ENCODE measurements around the gene IL6ST.
"Not testable (repeated sequence)": the region's sequence is repeated elsewhere in the genome, so short reads cannot be mapped to it uniquely, and the experiment has no call there.

The IL6ST gene

GRCh38 chr5:55994495-55994997, at the start of gene IL6ST:
Gene IL6ST (minus strand): TSS chr5:55994963. CDS start chr5:55976278, 18,685 bp downstream.
- DNase-seq = peak; percentile 78

DNA sequence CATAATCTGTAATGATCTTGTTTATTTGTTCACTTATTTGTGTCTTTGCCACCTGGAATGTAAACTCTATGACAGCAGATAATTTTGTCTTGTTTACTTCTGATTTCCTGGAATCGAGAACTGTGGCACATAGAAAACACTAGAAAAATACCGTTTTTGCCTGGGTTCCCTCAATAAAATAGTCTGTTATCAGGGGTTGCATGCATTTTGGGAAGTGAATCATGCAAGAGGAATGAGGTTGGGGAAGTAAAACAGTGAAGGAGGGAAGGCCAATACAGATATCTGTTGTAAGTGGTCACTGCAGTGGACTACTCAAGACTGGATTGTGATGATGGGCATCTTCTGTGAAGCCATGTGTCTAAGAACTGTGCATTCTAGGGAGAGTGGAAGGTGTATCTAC, 45.2 kb upstream of the IL6ST start:
- peak; percentile 60 for DNase-seq

GRCh38 chr5:56038206-56038605, 43.4 kb upstream of the IL6ST start:
- DNase-seq = not testable (repeated sequence)

DNA sequence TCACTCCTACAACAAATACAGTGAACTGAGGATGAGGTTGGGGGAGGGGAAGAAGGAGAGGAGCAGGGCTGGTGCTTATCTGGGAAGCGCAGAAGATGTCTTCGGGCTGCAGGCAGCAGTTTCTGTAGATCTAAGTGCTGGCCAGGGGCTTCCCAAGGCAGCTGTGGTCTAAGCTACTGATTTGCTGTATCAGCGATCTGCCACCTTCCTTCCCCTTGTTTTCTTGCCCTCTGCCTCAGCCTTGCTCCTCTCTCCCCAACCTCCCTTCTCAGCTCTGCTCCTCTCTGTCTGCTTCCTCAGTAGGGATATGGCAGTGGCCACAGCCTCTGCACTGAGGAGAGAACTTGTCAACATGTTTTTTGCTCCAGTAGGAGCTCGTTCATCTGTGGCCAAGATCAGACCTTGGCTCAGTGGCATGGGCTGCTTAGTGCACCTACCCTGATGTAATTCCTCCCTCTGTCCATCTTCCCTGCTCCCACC, 42.8 kb upstream of the IL6ST start:
- no peak for DNase-seq

DNA sequence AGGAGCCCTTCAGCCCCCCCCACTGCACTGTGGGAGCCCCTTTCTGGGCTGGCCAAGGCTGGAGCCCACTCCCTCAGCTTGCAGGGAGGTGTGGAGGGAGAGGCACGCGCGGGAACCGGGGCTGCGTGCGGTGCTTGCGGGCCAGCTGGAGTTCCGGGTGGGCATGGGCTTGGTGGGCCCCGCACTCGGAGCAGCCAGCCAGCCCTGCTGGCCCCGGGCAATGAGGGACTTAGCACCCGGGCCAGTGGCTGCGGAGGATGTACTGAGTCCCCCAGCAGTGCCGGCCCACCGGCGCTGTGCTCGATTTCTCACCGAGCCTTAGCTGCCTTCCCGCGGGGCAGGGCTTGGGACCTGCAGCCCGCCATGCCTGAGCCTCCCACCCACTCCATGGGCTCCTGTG, 40.6 kb upstream of the IL6ST start:
- not testable (repeated sequence) for DNase-seq

GRCh38 chr5:56029871-56030630, 35.3 kb upstream of the IL6ST start:
- not testable (repeated sequence) for DNase-seq

GRCh38 chr5:56029457-56029856, 34.7 kb upstream of the IL6ST start:
- DNase-seq = no peak

- no peak for DNase-seq
Measured at GRCh38 chr5:56028708-56029107, 33.9 kb upstream of the IL6ST start.

DNA sequence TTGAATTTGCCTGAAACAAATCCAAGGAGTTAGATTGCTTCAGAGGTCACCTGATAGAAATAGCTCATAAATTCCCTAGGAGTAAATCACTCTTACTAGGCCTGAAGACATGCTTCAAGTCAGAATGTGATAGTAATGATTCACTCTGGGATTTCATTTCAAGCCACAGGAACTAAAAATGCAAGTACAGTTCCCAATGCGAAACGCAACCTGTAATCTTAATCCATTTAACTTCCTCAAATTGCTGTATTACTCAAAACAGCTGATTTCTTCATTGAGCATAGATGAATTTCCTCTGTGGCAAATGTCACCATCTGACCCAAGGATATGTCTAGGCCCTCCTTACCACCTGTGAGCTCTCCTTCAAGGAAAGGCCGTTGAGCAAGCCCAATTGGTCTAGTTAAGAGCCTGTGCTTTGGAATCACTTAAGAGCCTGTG, 32.1 kb upstream of the IL6ST start:
- peak; percentile 96 for DNase-seq

GRCh38 chr5:56025151-56025885, 30.6 kb upstream of the IL6ST start:
- peak; percentile 49 for DNase-seq

GRCh38 chr5:56024810-56025150, 30.0 kb upstream of the IL6ST start:
- DNase-seq = no peak

DNA sequence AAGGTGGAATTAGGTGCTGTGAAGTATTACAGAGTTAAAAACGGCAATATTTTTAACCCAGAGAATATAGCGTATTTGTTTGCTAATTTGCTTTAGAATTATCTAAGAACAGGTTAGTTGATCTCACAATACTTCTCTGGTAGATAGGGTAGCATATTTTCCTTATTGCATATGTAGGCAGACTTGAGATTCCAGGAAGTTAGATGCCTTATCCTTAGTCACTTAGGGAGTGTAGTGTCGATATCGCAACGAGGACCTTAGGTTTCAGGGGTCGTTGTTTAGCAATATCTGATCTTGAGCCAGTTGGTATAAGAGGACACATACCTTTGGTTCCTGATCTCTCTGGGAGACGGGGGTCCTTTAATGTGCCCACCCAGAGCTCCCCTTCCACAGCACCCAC, 28.5 kb upstream of the IL6ST start:
- DNase-seq = peak; percentile 17

DNA sequence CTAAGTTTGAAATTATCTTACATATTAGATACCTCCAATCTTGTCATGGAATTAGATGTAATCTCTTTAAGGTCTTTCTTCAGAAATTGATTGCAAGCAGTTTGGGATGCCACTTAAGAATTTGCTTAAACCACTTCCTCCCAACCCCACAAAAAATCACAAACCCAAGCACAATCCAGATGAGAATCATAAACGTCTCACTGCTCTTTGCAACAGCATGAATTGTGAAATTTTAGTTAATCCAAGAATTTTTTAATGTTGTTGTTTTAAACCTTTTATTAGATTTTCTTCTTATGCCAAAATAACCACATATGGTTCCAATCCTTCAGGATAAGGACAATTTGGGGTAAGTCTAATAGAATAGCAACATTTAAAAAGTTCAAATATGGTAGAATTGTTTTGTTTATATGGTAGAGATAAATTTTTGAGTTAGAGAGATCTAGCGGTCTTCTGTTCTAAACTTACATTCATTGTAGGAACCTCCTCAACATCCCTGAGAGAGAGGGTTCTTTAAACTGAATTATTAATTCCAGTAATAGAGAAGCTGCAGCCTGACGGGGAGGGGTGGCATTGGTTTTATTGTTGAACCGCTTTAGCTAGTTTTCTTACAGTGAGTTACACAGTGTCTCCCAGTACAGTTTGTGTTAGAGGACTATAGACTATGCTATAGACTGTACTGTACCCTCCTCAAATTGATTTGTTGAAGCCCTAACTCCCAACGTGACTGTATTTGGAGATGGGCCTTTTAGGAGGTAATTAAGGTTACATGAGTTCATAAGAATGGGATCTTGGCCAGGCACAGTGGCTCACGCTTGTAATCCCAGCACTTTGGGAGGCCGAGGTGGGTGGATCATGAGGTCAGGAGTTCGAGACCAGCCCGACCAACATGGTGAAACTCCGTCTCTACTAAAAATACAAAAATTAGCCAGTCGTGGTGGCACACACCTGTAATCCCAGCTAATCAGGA, 24.8 kb upstream of the IL6ST start:
- DNase-seq = peak; percentile 62

DNA sequence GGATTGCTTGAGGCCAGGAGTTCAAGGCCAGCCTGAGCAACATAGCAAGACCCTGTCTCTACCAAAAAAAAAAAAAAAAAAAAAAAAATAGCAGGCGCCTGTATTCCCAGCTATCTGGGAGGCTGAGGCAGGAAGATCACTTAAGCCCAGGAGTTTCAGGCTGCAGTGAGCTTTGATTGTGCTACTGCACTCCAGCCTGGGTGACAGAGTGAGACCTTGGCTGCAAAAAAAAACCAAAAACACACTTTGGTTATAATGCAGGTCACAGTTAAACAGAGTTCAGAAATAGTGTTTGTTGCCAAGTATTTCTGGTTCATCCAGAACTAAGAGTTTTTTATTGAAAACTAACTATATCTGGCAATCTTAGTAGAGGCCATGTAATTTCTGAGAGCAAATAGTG, 24.1 kb upstream of the IL6ST start:
- no peak for DNase-seq

DNA sequence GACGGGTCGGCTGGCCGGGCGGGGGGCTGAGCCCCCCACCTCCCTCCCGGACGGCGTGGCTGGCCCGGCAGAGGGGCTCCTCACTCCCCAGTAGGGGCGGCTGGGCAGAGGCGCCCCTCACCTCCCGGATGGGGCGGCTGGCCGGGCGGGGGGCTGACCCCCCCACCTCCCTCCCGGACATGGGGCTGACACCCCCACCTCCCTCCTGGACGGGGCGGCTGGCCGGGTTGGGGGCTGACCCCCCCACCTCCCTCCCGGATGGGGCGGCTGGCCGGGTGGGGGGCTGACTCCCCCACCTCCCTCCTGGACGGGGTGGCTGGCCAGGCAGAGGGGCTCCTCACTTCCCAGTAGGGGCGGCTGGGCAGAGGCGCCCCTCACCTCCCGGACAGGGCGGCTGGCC, 19.9 kb upstream of the IL6ST start:
- DNase-seq = not testable (repeated sequence)

DNA sequence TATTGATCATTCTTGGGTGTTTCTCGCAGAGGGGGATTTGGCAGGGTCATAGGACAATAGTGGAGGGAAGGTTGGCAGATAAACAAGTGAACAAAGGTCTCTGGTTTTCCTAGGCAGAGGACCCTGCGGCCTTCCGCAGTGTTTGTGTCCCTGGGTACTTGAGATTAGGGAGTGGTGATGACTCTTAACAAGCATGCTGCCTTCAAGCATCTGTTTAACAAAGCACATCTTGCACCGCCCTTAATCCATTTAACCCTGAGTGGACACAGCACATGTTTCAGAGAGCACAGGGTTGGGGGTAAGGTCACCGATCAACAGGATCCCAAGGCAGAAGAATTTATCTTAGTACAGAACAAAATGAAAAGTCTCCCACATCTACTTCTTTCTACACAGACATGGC, 19.2 kb upstream of the IL6ST start:
- not testable (repeated sequence) for DNase-seq

DNA sequence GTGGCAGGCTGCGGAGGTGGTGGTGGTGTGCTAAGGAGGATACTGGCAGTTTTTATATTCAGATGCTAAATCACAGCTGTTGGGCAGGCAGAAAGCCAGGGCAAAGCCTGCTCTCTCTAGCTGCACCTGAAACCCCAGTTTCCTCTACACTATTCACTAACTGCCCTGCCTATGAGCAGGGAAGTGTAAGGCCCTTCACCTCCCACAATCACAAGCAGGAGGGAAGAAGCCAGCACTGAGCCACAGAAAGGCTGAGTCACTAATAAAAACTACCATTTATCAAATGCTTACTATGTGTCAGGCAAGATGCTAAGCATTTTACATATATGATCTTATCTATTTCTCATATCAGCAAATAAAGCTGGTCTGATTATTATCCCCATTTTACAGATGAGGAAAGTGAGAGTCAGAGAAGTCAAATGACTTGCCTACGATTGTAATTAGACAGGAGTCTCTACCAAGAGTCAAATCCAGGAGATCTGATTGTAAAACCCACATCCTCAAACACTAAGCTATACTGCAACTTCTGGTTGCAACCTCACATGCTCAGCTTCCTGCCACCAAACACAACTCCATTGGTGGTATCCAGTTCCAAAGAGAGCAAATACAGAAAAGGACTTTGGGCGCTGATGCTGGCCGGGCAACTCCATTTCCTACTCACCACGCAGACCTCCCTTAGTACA, 17.7 kb upstream of the IL6ST start:
- peak; percentile 49 for DNase-seq

- DNase-seq = peak; percentile 85
Measured at GRCh38 chr5:56011835-56012234, 17.1 kb upstream of the IL6ST start.

DNA sequence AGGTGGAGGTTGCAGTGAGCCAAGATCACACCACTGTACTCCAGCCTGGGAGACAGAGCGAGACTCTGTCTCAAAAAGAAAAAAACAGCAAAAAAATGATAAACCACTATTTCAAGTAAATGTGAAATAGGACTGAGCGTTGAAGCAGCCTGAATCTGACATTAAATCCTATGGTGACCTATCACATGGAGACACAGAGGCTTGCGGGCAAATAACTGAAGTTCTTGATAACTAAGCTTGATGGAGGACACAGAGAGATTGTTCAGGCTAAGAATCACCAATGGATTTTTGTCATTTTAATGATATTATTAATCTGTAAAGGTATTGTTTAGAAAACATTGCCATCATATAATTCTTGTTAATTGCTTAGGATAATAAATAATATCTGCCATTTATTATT, 15.7 kb upstream of the IL6ST start:
- no peak for DNase-seq

- DNase-seq = no peak
Measured at GRCh38 chr5:56006600-56006999, 11.8 kb upstream of the IL6ST start.

- DNase-seq = no peak
Measured at GRCh38 chr5:56006094-56006493, 11.3 kb upstream of the IL6ST start.

DNA sequence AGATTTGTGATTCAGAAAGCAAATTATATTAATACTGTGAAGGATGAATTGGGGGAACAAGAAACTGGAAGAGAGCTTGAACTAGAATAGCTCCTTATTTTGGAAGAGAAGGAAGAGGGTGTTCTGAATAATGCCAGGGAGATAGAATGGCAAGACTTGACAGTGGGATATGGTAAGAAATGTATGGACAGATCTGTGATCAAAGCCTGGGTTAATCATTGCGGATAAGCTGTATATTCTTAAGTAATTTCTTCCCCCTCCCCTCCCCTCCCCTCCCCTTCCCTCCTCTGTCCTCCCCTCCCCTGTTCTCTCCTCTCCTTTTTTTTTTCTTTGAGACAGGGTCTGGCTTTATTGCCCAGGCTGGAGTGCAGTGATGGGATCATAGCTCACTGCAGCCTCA, 10.1 kb upstream of the IL6ST start:
- no peak for DNase-seq

Data from inflammatory macrophage treated with lipopolysaccharide for 4 hours (primary cell).